Measurements from ENCODE around the gene ANKRD22. TPM values are rescaled to one million over a fixed set of nuclear protein-coding genes. Genes with fewer than 3 reads are reported as not detected.

The ANKRD22 gene
- total RNA-seq, 1 donor from 2014 or later = not detected

DNA sequence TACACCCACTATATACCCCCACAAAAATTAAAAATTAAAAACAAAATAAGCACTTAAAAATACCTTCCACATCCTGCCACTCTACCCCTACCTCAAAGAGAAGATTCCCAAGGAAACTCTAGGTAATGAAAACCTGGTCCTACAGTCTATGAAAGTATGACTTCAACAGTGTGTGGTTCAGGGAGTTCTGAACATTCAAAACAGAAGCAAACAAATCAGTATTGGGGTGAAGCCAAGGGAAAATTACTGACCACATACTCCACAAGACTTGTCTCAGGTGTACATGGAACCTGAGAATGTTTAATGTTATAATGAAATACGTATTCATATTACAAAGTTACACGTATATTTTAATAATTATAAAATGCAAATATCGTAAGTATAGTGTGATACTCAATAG is 69.4 kb downstream of the ANKRD22 start:
- Mint-ChIP-seq H3K27me3 (ENCODE audit: low read depth, unreplicated experiment) (no peaks in the 10 kb centered on the region), H3K36me3 (ENCODE audit: low read depth, unreplicated experiment) (no peaks in the 10 kb centered on the region), H3K4me3 (ENCODE audit: unreplicated experiment) (no peak overlapping the region), H3K9me3 (ENCODE audit: unreplicated experiment) (no peaks in the 10 kb centered on the region), H3K27ac (ENCODE audit: unreplicated experiment) (no peak overlapping the region), H3K4me1 (ENCODE audit: low read depth, unreplicated experiment) (no peaks in the 10 kb centered on the region)
- H3K9ac ChIP-seq (ENCODE audit: low read length) = no peak overlapping the region
- H3K9me3 ChIP-seq (ENCODE audit: insufficient read depth, low read depth, low read length) = no peaks in the 10 kb centered on the region
- H3K27me3 ChIP-seq (ENCODE audit: insufficient read depth, low read length) = no peaks in the 10 kb centered on the region
- H3K36me3 ChIP-seq (ENCODE audit: insufficient read depth, low read length) = no peaks in the 10 kb centered on the region
- H3K4me3 ChIP-seq (ENCODE audit: insufficient read depth, low read depth, low read length) = no peak overlapping the region
- H3K27ac ChIP-seq (ENCODE audit: low read depth, low read length) = no peak overlapping the region
- H3K79me2 ChIP-seq (ENCODE audit: insufficient read depth, low read length) = no peaks in the 10 kb centered on the region
- no peak overlapping the region for H3K4me2 ChIP-seq (ENCODE audit: low read length)
- H2AFZ ChIP-seq (ENCODE audit: low read depth, low read length) = no peak overlapping the region
- no peaks in the 10 kb centered on the region for H4K20me1 ChIP-seq (ENCODE audit: insufficient read depth, low read length)
- DNase-seq (ENCODE audit: low read depth) (no peak), FAIRE-seq (no peak)
- TF ChIP-seq EZH2 (IDR thresholded peaks at IDR 0.05; ENCODE audit: insufficient read depth, low read length) = no peak
- TF ChIP-seq, protein P1, sequence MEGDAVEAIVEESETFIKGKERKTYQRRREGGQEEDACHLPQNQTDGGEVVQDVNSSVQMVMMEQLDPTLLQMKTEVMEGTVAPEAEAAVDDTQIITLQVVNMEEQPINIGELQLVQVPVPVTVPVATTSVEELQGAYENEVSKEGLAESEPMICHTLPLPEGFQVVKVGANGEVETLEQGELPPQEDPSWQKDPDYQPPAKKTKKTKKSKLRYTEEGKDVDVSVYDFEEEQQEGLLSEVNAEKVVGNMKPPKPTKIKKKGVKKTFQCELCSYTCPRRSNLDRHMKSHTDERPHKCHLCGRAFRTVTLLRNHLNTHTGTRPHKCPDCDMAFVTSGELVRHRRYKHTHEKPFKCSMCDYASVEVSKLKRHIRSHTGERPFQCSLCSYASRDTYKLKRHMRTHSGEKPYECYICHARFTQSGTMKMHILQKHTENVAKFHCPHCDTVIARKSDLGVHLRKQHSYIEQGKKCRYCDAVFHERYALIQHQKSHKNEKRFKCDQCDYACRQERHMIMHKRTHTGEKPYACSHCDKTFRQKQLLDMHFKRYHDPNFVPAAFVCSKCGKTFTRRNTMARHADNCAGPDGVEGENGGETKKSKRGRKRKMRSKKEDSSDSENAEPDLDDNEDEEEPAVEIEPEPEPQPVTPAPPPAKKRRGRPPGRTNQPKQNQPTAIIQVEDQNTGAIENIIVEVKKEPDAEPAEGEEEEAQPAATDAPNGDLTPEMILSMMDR (IDR thresholded peaks at IDR 0.05; ENCODE audit: insufficient read depth, low read depth, low read length) = no peak
- H3K4me1 ChIP-seq (ENCODE audit: insufficient read depth, low read length) = no peaks in the 10 kb centered on the region

DNA sequence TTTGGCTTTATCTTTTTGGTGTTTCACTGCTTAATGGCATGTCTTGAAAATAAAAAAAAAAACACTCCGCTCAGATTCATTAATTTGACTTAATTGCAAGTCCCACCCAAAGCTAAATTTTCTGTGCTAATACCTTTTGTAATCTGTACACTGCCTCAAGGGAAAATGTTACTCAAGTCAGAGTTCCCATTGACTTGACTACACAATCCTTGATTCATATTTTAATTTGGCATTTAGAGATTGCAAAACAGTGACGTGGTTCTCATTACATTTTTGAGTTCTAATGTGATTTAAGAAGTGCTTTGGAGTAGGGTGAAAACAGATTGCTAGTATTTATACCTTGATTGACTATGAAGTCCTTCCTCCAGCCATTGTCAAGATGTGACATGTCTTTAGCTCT is 70.4 kb downstream of the ANKRD22 start:
- H3K4me1 ChIP-seq (ENCODE audit: insufficient read depth, low read length) = no peaks in the 10 kb centered on the region
- Mint-ChIP-seq H3K9me3 (ENCODE audit: unreplicated experiment) (no peaks in the 10 kb centered on the region), H3K27ac (ENCODE audit: unreplicated experiment) (no peak overlapping the region), H3K36me3 (ENCODE audit: low read depth, unreplicated experiment) (no peaks in the 10 kb centered on the region), H3K27me3 (ENCODE audit: low read depth, unreplicated experiment) (peaks cover 1% of the 10 kb centered on the region), H3K4me1 (ENCODE audit: low read depth, unreplicated experiment) (no peaks in the 10 kb centered on the region), H3K4me3 (ENCODE audit: unreplicated experiment) (no peak overlapping the region)
- H3K27me3 ChIP-seq (ENCODE audit: insufficient read depth, low read length) = no peaks in the 10 kb centered on the region
- H3K4me3 ChIP-seq (ENCODE audit: insufficient read depth, low read depth, low read length) = no peak overlapping the region
- no peaks in the 10 kb centered on the region for H4K20me1 ChIP-seq (ENCODE audit: insufficient read depth, low read length)
- no peak for DNase-seq (ENCODE audit: low read depth)
- no peaks in the 10 kb centered on the region for H3K79me2 ChIP-seq (ENCODE audit: insufficient read depth, low read length)
- no peaks in the 10 kb centered on the region for H3K9me3 ChIP-seq (ENCODE audit: insufficient read depth, low read depth, low read length)
- FAIRE-seq = no peak
- no peak overlapping the region for H3K9ac ChIP-seq (ENCODE audit: low read length)
- TF ChIP-seq, protein P1 (IDR thresholded peaks at IDR 0.05; ENCODE audit: insufficient read depth, low read depth, low read length) = no peak
- TF ChIP-seq EZH2 (IDR thresholded peaks at IDR 0.05; ENCODE audit: insufficient read depth, low read length) = no peak
- H3K27ac ChIP-seq (ENCODE audit: low read depth, low read length) = no peak overlapping the region
- no peaks in the 10 kb centered on the region for H3K36me3 ChIP-seq (ENCODE audit: insufficient read depth, low read length)
- H2AFZ ChIP-seq (ENCODE audit: low read depth, low read length) = no peak overlapping the region
- no peak overlapping the region for H3K4me2 ChIP-seq (ENCODE audit: low read length)

Other genes starting within 250 kb of the ANKRD22 start
- gene LIPF, start 187.4 kb downstream of the ANKRD22 start, total RNA-seq = not detected in 2 replicates
- gene LIPK, start 145.6 kb downstream of the ANKRD22 start, total RNA-seq = not detected in 2 replicates
- not detected in 2 replicates for gene LIPN, start 91.8 kb downstream of the ANKRD22 start, total RNA-seq
- not detected in 2 replicates for gene LIPM, start 49.1 kb downstream of the ANKRD22 start, total RNA-seq
- 1.4 and 1.5 TPM in 2 replicates for gene STAMBPL1, start 28.4 kb upstream of the ANKRD22 start, total RNA-seq
- gene ACTA2, start 100.9 kb upstream of the ANKRD22 start, total RNA-seq = 320 and 345 TPM in 2 replicates
- 32.3 and 32.6 TPM in 2 replicates for gene FAS, start 139.0 kb upstream of the ANKRD22 start, total RNA-seq